ENCODE data around the gene PCNX3.

DNA sequence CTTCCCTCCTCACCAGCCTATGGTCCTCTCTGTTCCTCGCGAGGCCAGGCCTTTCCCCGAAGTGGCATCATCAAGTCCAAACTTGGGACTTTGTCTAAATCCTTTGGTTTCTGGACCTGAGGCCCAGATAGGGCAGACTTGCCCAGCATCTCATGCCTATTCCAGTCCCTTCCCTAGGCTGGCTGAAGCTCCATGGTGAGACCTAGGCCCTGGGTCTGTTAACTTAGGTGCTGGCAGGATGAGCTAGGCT is 35.7 kb downstream of the PCNX3 start:
- no peak for TF ChIP-seq POLR2AphosphoS5 (IDR thresholded peaks at IDR 0.05; ENCODE audit: low read depth, low read length)
- TF ChIP-seq TAF1 (IDR thresholded peaks at IDR 0.05; ENCODE audit: low read depth, low read length), result no peak
- no peak for TF ChIP-seq SPI1 (IDR thresholded peaks at IDR 0.05; ENCODE audit: low read depth, low read length)
- no peak for TF ChIP-seq POLR2A (IDR thresholded peaks at IDR 0.05; ENCODE audit: low read depth, low read length)
- no peak for TF ChIP-seq POU2F2 (IDR thresholded peaks at IDR 0.05; ENCODE audit: low read depth, low read length)
- TF ChIP-seq PAX5 (IDR thresholded peaks at IDR 0.05; ENCODE audit: insufficient read depth, low read length, severe bottlenecking), result no peak
